H9 (cell line): ENCODE results near the gene SOCS1. TPM values are rescaled to one million over a fixed set of nuclear protein-coding genes. Genes with fewer than 3 reads are reported as not detected.

Experiments
- DNase-seq: peaks from one replicate; pipeline ENCODE4 v3.0.0-alpha.2; 2017
- H2AFZ ChIP-seq: one replicate; pipeline ENCODE4 v1.6.1; 2013; ENCODE audit warnings: mild to moderate bottlenecking, low read length, control low read depth, moderate library complexity
- H2AK5ac ChIP-seq: 2 replicates; pipeline ENCODE4 v1.6.1; 2013; ENCODE audit warnings: low read length, control low read depth, mixed read lengths; ENCODE audit not compliant: insufficient read length
- H2BK120ac ChIP-seq: one replicate; pipeline ENCODE4 v1.6.1; 2013; ENCODE audit warnings: low read depth, mild to moderate bottlenecking, low read length, control low read depth, inconsistent platforms; ENCODE audit not compliant: poor library complexity, severe bottlenecking
- H2BK12ac ChIP-seq: 2 replicates; pipeline ENCODE4 v1.6.1; 2013; ENCODE audit warnings: low read length, control low read depth, mixed read lengths, low read depth; ENCODE audit not compliant: insufficient read length
- H2BK15ac ChIP-seq: 2 replicates; pipeline ENCODE4 v1.6.1; 2013; ENCODE audit warnings: low read depth, low read length, control low read depth
- H2BK20ac ChIP-seq: one replicate; pipeline ENCODE4 v1.6.1; 2013; ENCODE audit warnings: low read depth, mild to moderate bottlenecking, low read length, control low read depth, inconsistent platforms; ENCODE audit not compliant: poor library complexity, severe bottlenecking
- H2BK5ac ChIP-seq: 2 replicates; pipeline ENCODE4 v1.6.1; 2013; ENCODE audit warnings: low read length, control low read depth, mixed read lengths; ENCODE audit not compliant: insufficient read length
- H3K14ac ChIP-seq: 2 replicates; pipeline ENCODE4 v1.6.1; 2013; ENCODE audit warnings: low read length, control low read depth; ENCODE audit not compliant: insufficient read depth
- H3K18ac ChIP-seq: 2 replicates; pipeline ENCODE4 v1.6.1; 2013; ENCODE audit warnings: low read depth, mild to moderate bottlenecking, mixed read lengths, low read length, control low read depth; ENCODE audit not compliant: insufficient read length
- H3K23ac ChIP-seq: 2 replicates; pipeline ENCODE4 v1.6.1; 2013; ENCODE audit warnings: low read length, control low read depth, mixed read lengths, low read depth; ENCODE audit not compliant: insufficient read length
- H3K23me2 ChIP-seq: 2 replicates; pipeline ENCODE4 v1.6.1; 2013; ENCODE audit warnings: low read depth, mild to moderate bottlenecking, mixed read lengths, low read length, control low read depth; ENCODE audit not compliant: insufficient read length, poor library complexity, severe bottlenecking
- H3K27ac ChIP-seq: 2 replicates; pipeline ENCODE4 v1.5.1; 2013; ENCODE audit warnings: low read length, control low read depth, mixed read lengths, low read depth; ENCODE audit not compliant: insufficient read length
- H3K27me3 ChIP-seq: 2 replicates; pipeline ENCODE4 v1.6.1; 2013; ENCODE audit warnings: low read length, control low read depth, inconsistent platforms; ENCODE audit not compliant: insufficient read depth
- H3K4ac ChIP-seq: 2 replicates; pipeline ENCODE4 v1.6.1; 2013; ENCODE audit warnings: low read depth, mild to moderate bottlenecking, control low read depth, inconsistent platforms, low read length, moderate library complexity
- H3K4me1 ChIP-seq: 2 replicates; pipeline ENCODE4 v1.6.1; 2013; ENCODE audit warnings: low read length, control low read depth, inconsistent platforms; ENCODE audit not compliant: insufficient read depth
- H3K4me2 ChIP-seq: 2 replicates; pipeline ENCODE4 v1.6.1; 2013; ENCODE audit warnings: low read length, control low read depth, mixed read lengths; ENCODE audit not compliant: insufficient read length, insufficient read depth
- H3K56ac ChIP-seq: 2 replicates; pipeline ENCODE4 v1.6.1; 2013; ENCODE audit warnings: low read depth, mild to moderate bottlenecking, mixed read lengths, low read length, control low read depth; ENCODE audit not compliant: insufficient read length
- H3K79me1 ChIP-seq: 2 replicates; pipeline ENCODE4 v1.6.1; 2013; ENCODE audit warnings: low read depth, mild to moderate bottlenecking, moderate library complexity, low read length, control low read depth, inconsistent platforms; ENCODE audit not compliant: insufficient read depth, poor library complexity, severe bottlenecking
- H3K79me2 ChIP-seq: 2 replicates; pipeline ENCODE4 v1.6.1; 2013; ENCODE audit warnings: low read length, control low read depth, inconsistent platforms; ENCODE audit not compliant: insufficient read depth
- H3K9ac ChIP-seq: 2 replicates; pipeline ENCODE4 v1.6.1; 2013; ENCODE audit warnings: low read length, control low read depth, mixed read lengths; ENCODE audit not compliant: insufficient read length; ENCODE audit errors: extremely low read depth
- H3K9me3 ChIP-seq: one replicate; pipeline ENCODE4 v1.6.1; 2013; ENCODE audit warnings: low read depth, low read length, inconsistent platforms; ENCODE audit not compliant: control insufficient read depth
- H3T11ph ChIP-seq: one replicate; pipeline ENCODE4 v1.6.1; 2013; ENCODE audit warnings: mild to moderate bottlenecking, low read length, control low read depth, inconsistent platforms
- H4K20me1 ChIP-seq: one replicate; pipeline ENCODE4 v1.6.1; 2013; ENCODE audit not compliant: control insufficient read depth, insufficient read length, insufficient read depth
- H4K5ac ChIP-seq: 2 replicates; pipeline ENCODE4 v1.6.1; 2013; ENCODE audit warnings: low read depth, mild to moderate bottlenecking, mixed read lengths, low read length, control low read depth; ENCODE audit not compliant: insufficient read length
- H4K8ac ChIP-seq: replicated peaks from 2 replicates; pipeline ENCODE4 v1.6.1; 2013; ENCODE audit warnings: low read length, control low read depth, mixed read lengths, low read depth; ENCODE audit not compliant: insufficient read length
- H4K91ac ChIP-seq: 2 replicates; pipeline ENCODE4 v1.6.1; 2013; ENCODE audit warnings: low read depth, mild to moderate bottlenecking, moderate library complexity, mixed read lengths, low read length, control low read depth; ENCODE audit not compliant: insufficient read length
- H3K27ac Mint-ChIP-seq, 3 experiments: 2 replicates in 2 of 3; 3 replicates in 1 of 3; pipeline ENCODE4 v1.8.0; 2020 to 2021; ENCODE audit warnings: mixed read lengths in 3 of 3, mild to moderate bottlenecking in 1 of 3, moderate library complexity in 1 of 3
- H3K27me3 Mint-ChIP-seq: 2 replicates; pipeline ENCODE4 v1.8.0; 2021; ENCODE audit warnings: low read depth, mild to moderate bottlenecking, moderate library complexity, mixed read lengths
- H3K36me3 Mint-ChIP-seq, 3 experiments: 2 replicates in 2 of 3; 3 replicates in 1 of 3; pipeline ENCODE4 v1.8.0; 2020 to 2021; ENCODE audit warnings: low read depth in 3 of 3, mixed read lengths in 3 of 3; ENCODE audit not compliant: insufficient read depth in 1 of 3
- H3K4me1 Mint-ChIP-seq, 2 experiments: 2 replicates each; pipeline ENCODE4 v1.8.0; 2020; ENCODE audit warnings: mixed read lengths in 2 of 2
- H3K4me3 Mint-ChIP-seq, 2 experiments: 2 replicates in 1 of 2; 3 replicates in 1 of 2; pipeline ENCODE4 v1.8.0; 2020 to 2021; ENCODE audit warnings: mild to moderate bottlenecking in 2 of 2, mixed read lengths in 2 of 2, moderate library complexity in 1 of 2
- H3K9me3 Mint-ChIP-seq, 2 experiments: 2 replicates in 1 of 2; 3 replicates in 1 of 2; pipeline ENCODE4 v1.8.0; 2020; ENCODE audit warnings: mild to moderate bottlenecking in 2 of 2, mixed read lengths in 2 of 2, moderate library complexity in 1 of 2
- WGBS: extraction: QIAGEN DNeasy Blood & Tissue Kit; methylation state at CpG from one replicate; pipeline ENCODE4 v1.1.7; 2013; ENCODE audit warnings: missing lambda C conversion rate, low lambda C conversion rate, mixed read lengths; ENCODE audit not compliant: insufficient read length; ENCODE audit errors: extremely low coverage; 5-methylcytosine and 5-hydroxymethylcytosine counted together
- total RNA-seq: library from RNA; stranded (reverse); gene quantifications from 2 replicates; pipeline ENCODE4 v1.2.1, GENCODE V29; 2021
- TF ChIP-seq, protein P1 (sequence below): fragments of 200-600 bp; sonication (generic); conservative IDR thresholded peaks from 3 replicates; pipeline ENCODE4 v1.8.0; 2021; ENCODE audit warnings: antibody characterized with exemption, mild to moderate bottlenecking

SOCS1 gene
- total RNA-seq, 1 experiment from 2014 or later: 11.0 TPM

DNA sequence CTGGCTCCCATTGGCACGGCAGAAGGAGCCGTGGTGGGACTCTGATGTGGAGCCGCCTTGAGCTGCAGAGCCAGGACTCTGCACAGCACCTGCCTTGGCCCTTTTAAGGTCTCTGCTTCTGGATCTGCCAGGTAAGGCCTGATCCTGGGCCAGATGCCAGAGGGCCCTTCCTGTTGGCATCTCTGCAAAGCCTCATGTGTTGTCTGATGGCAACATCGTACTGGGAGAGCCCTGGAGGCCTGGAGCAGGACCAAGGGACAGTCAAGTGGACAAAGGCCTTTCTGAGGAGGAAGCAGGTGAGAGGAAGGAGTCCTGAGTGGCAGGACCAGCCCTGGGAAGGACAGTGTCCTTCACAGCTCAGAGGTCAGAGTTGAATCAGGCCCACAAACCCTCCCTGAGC is 26.1 kb downstream of the SOCS1 start:
- Histone ChIP-seq H4K8ac (no peak overlapping the region), H3K4me2 (no peak overlapping the region), H3K9me3 (no peaks in the 10 kb centered on the region), H2BK15ac (no peak overlapping the region), H2AFZ (no peak overlapping the region), H3K56ac (no peak overlapping the region), H4K91ac (no peak overlapping the region), H3K79me2 (no peaks in the 10 kb centered on the region), H3K23me2 (no peaks in the 10 kb centered on the region), H3K4ac (no peak overlapping the region), H3T11ph (no peak overlapping the region), H2BK20ac (no peak overlapping the region), H4K20me1 (no peaks in the 10 kb centered on the region), H3K4me1 (no peaks in the 10 kb centered on the region), H3K14ac (no peak overlapping the region), H2BK12ac (no peak overlapping the region), H2BK5ac (no peak overlapping the region), H3K79me1 (no peaks in the 10 kb centered on the region), H2AK5ac (no peak overlapping the region), H3K27me3 (no peaks in the 10 kb centered on the region), H3K18ac (no peak overlapping the region), H3K9ac (no peak overlapping the region), H4K5ac (no peak overlapping the region), H3K23ac (no peak overlapping the region), H2BK120ac (no peak overlapping the region), H3K27ac (no peak overlapping the region)
- TF ChIP-seq, protein P1, sequence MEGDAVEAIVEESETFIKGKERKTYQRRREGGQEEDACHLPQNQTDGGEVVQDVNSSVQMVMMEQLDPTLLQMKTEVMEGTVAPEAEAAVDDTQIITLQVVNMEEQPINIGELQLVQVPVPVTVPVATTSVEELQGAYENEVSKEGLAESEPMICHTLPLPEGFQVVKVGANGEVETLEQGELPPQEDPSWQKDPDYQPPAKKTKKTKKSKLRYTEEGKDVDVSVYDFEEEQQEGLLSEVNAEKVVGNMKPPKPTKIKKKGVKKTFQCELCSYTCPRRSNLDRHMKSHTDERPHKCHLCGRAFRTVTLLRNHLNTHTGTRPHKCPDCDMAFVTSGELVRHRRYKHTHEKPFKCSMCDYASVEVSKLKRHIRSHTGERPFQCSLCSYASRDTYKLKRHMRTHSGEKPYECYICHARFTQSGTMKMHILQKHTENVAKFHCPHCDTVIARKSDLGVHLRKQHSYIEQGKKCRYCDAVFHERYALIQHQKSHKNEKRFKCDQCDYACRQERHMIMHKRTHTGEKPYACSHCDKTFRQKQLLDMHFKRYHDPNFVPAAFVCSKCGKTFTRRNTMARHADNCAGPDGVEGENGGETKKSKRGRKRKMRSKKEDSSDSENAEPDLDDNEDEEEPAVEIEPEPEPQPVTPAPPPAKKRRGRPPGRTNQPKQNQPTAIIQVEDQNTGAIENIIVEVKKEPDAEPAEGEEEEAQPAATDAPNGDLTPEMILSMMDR: no peak
- Mint-ChIP-seq H3K27me3 (peaks cover 8% of the 10 kb centered on the region), H3K27ac (no peak overlapping the region; a peak in 1 of 7 replicates), H3K4me1 (peaks cover 0 to 6% of the 10 kb centered on the region in 2 experiments; a peak in 3 of 4 replicates), H3K9me3 (no peaks in the 10 kb centered on the region), H3K4me3 (no peak overlapping the region), H3K36me3 (no peaks in the 10 kb centered on the region)
- no peak for DNase-seq
- WGBS: no CpG with 5 or more reads among the region's 4 CpGs
